ENCODE results near the gene EEFSEC. TPM values are rescaled to one million over a fixed set of nuclear protein-coding genes. Genes with fewer than 3 reads are reported as not detected.

EEFSEC gene
- total RNA-seq, 1 donor from 2014 or later: 2.6 TPM

Small RNAs within 50 kb of the gene (small RNA-seq; reads per million reads assigned to genes)
- gene RNU6-823P: not detected

Other genes starting within 250 kb of the EEFSEC start
- gene KBTBD12, start 238.2 kb upstream of the EEFSEC start, total RNA-seq: 13.6 TPM
- 89.8 TPM for gene SEC61A1, start 101.0 kb upstream of the EEFSEC start, total RNA-seq
- 39.1 TPM for gene RUVBL1, start 29.7 kb upstream of the EEFSEC start, total RNA-seq

Data from skeletal muscle tissue (tissue), 2 donors.